Prostate gland (tissue), 2 donors: ENCODE results near the gene CREG2.

ENCODE experiments used
- CTCF ChIP-seq, 4 experiments: fragments of 200-600 bp in 2 of 4; fragments of 450-650 bp in 2 of 4; sonication (generic) in 2 of 4; IDR thresholded peaks; 1 replicate in 3 of 4; 2 replicates in 1 of 4; pipeline ENCODE4 v1.5.1; 2016 to 2019; ENCODE audit warnings: antibody characterized with exemption in 4 of 4, mild to moderate bottlenecking in 2 of 4, moderate library complexity in 2 of 4
- POLR2A ChIP-seq: fragments of 450-650 bp; IDR thresholded peaks from one replicate; pipeline ENCODE4 v1.6.1; 2016; ENCODE audit warnings: antibody characterized with exemption, mild to moderate bottlenecking

- TF ChIP-seq CTCF (IDR thresholded peaks at IDR 0.05) = no peak
- TF ChIP-seq POLR2A = no peak
Observed at GRCh38 chr2:101415220-101415619, 27.9 kb upstream of the CREG2 start.
